Gastroesophageal sphincter (tissue), 4 donors: ENCODE data around the gene EMID1. TPM values are rescaled to one million over a fixed set of nuclear protein-coding genes. Genes with fewer than 3 reads are reported as not detected.

Source experiments
- ATAC-seq: fragments of 150-250 bp; one replicate; pipeline ENCODE4 v1.9.1; 2016; ENCODE audit warnings: mild to moderate bottlenecking, moderate library complexity
- H3K27ac ChIP-seq, 4 donors: fragments of 200-600 bp; sonication (generic) in 3 of 4; 1 replicate in 3 of 4; 2 replicates in 1 of 4; pipeline ENCODE4 v1.5.1; 2016 to 2019
- H3K27me3 ChIP-seq: fragments of 200-600 bp; sonication (generic); one replicate; pipeline ENCODE4 v1.5.1; 2019
- H3K36me3 ChIP-seq, 2 donors: fragments of 200-600 bp; sonication (generic); one replicate each; pipeline ENCODE4 v1.5.1; 2019; ENCODE audit warnings: control low read depth in 1 of 2
- H3K4me1 ChIP-seq, 3 donors: fragments of 200-600 bp; sonication (generic); 1 replicate in 2 of 3; 2 replicates in 1 of 3; pipeline ENCODE4 v1.5.1; 2016 to 2019; ENCODE audit warnings: control low read depth in 2 of 3
- H3K4me3 ChIP-seq, 2 donors: fragments of 200-600 bp; sonication (generic); one replicate each; pipeline ENCODE4 v1.5.1; 2019; ENCODE audit warnings: mild to moderate bottlenecking in 1 of 2, moderate library complexity in 1 of 2
- H3K9me3 ChIP-seq, 3 donors: fragments of 200-600 bp; sonication (generic); one replicate each; pipeline ENCODE4 v1.5.1; 2017 to 2019; ENCODE audit warnings: control low read depth in 2 of 3
- EP300 ChIP-seq: sonication (generic); formaldehyde crosslinking; IDR thresholded peaks from one replicate; pipeline ENCODE4 v1.6.1; 2017; ENCODE audit warnings: antibody characterized with exemption, mild to moderate bottlenecking
- POLR2A ChIP-seq, 2 donors: fragments of 450-650 bp; IDR thresholded peaks; one replicate each; pipeline ENCODE4 v1.6.1; 2017; ENCODE audit warnings: antibody characterized with exemption in 2 of 2, mild to moderate bottlenecking in 2 of 2, moderate library complexity in 1 of 2
- POLR2AphosphoS5 ChIP-seq: sonication (generic); formaldehyde crosslinking; IDR thresholded peaks from one replicate; pipeline ENCODE4 v1.6.1; 2017; ENCODE audit warnings: antibody characterized with exemption
- WGBS, 2 donors: methylation state at CpG; one replicate each; pipeline ENCODE4 v1.1.5; 2018; ENCODE audit warnings: low coverage in 1 of 2; 5-methylcytosine and 5-hydroxymethylcytosine counted together
- total RNA-seq, 4 donors: library from RNA; depleted of rRNA; stranded (reverse); fragments of >200 nt; gene quantifications; one replicate each; pipeline ENCODE4 v1.1.0, GENCODE V29; 2016
- TF ChIP-seq, protein P1 (sequence below), 4 experiments: fragments of 200-600 bp in 2 of 4; fragments of 450-650 bp in 2 of 4; sonication (generic) in 1 of 4; IDR thresholded peaks; one replicate each; pipeline ENCODE4 v1.5.1; 2017 to 2019; ENCODE audit warnings: antibody characterized with exemption in 4 of 4, mild to moderate bottlenecking in 2 of 4, moderate library complexity in 2 of 4

EMID1 gene
- total RNA-seq, 4 donors from 2014 or later, result 0.15 to 1.5 (median 0.69) TPM

DNA sequence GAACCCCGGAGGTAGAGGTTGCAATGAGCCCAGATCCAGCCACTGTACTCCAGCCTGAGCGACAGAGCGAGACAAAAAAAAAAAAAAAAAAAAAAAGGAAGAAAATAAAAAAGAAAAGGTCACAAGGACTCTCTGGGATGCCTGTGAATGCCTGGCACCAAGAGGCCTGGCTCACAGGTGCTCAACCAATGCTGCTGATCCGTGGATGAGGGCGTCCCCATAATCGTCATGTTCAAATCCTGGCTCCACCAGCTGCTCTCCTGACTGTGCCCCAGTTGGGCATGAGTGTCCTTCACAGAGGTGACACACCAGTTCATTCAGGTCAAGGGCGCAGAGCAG, 100.1 kb downstream of the EMID1 start:
- peak overlapping the region in 1 of 2 donors; percentile 95 for H3K4me3 ChIP-seq
- peaks cover 0 to 11% of the 10 kb centered on the region in 2 donors for H3K36me3 ChIP-seq
- ATAC-seq, result no peak
- 38 to 60% methylated on average over 1 to 3 of the region's 7 CpGs for WGBS, 2 donors
- no peaks in the 10 kb centered on the region for H3K27me3 ChIP-seq
- H3K4me1 ChIP-seq, result peaks cover 3 to 71% (median 43%) of the 10 kb centered on the region in 3 donors
- peak overlapping the region in 3 of 4 donors; percentile 92 to 97 (median 97) for H3K27ac ChIP-seq
- no peak for TF ChIP-seq POLR2A (IDR thresholded peaks at IDR 0.05)
- no peak for TF ChIP-seq POLR2AphosphoS5
- TF ChIP-seq, protein P1, sequence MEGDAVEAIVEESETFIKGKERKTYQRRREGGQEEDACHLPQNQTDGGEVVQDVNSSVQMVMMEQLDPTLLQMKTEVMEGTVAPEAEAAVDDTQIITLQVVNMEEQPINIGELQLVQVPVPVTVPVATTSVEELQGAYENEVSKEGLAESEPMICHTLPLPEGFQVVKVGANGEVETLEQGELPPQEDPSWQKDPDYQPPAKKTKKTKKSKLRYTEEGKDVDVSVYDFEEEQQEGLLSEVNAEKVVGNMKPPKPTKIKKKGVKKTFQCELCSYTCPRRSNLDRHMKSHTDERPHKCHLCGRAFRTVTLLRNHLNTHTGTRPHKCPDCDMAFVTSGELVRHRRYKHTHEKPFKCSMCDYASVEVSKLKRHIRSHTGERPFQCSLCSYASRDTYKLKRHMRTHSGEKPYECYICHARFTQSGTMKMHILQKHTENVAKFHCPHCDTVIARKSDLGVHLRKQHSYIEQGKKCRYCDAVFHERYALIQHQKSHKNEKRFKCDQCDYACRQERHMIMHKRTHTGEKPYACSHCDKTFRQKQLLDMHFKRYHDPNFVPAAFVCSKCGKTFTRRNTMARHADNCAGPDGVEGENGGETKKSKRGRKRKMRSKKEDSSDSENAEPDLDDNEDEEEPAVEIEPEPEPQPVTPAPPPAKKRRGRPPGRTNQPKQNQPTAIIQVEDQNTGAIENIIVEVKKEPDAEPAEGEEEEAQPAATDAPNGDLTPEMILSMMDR (IDR thresholded peaks at IDR 0.05), result no peak
- TF ChIP-seq EP300, result no peak
- H3K9me3 ChIP-seq, result no peaks in the 10 kb centered on the region

DNA sequence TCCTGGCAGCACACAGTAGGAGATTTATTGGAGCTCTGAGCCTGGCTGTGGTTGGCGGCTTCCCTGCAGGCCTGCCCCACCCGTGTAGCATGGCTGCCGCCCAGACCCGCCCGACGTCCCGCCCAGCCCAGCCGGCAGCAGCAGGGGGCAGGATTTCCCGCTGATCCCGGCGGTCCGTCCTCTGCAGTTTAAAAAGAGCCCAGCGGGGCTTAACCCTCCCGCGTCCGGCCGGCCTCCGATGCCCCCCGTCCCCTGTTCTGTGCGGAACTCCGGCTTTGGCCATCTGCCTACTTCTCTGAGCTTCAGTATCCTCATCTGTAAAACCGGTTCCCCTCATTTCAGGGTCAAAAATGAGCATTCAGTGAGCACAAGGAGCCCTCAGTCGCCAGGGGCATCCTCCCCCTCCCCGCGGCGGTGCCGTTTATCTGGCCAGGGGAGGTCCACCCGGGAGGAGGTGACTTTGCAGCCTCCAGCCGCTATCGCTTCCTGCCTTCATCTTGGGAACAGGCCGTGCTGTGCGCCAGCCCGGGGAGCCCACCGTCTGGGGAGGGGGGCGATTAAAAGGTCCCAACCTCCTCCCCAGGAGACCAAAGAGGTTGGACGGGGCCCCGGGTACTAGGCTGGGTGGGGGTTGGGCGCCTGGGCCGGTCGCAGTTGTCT, 100.6 kb downstream of the EMID1 start, which contains the start of gene GAS2L1:
Gene GAS2L1, plus strand, starts transcription at position 476 of the 660 bp plus-strand sequence. CDS start 1,456 bp downstream, outside the sequence.
- TF ChIP-seq POLR2AphosphoS5 (peak; percentile 53), POLR2A (IDR thresholded peaks at IDR 0.05) (no peak)
- TF ChIP-seq, protein P1 (IDR thresholded peaks at IDR 0.05), result peak in 3 of 4 experiments; percentile 79 to 94 (median 80)
- H3K9me3 ChIP-seq, result no peaks in the 10 kb centered on the region
- H3K36me3 ChIP-seq, result peaks cover 0 to 6% of the 10 kb centered on the region in 2 donors
- no peaks in the 10 kb centered on the region for H3K27me3 ChIP-seq
- H3K27ac ChIP-seq, result peak within 1 kb of the TSS; percentile 72 to 97 (median 94)
- H3K4me1 ChIP-seq, result peaks cover 3 to 76% (median 45%) of the 10 kb centered on the region in 3 donors
- H3K4me3 ChIP-seq, result peak within 1 kb of the TSS; percentile 76 to 95
- WGBS, 2 donors, result no CpG with 5 or more reads among the region's 40 CpGs
- peak; percentile 73 for ATAC-seq

DNA sequence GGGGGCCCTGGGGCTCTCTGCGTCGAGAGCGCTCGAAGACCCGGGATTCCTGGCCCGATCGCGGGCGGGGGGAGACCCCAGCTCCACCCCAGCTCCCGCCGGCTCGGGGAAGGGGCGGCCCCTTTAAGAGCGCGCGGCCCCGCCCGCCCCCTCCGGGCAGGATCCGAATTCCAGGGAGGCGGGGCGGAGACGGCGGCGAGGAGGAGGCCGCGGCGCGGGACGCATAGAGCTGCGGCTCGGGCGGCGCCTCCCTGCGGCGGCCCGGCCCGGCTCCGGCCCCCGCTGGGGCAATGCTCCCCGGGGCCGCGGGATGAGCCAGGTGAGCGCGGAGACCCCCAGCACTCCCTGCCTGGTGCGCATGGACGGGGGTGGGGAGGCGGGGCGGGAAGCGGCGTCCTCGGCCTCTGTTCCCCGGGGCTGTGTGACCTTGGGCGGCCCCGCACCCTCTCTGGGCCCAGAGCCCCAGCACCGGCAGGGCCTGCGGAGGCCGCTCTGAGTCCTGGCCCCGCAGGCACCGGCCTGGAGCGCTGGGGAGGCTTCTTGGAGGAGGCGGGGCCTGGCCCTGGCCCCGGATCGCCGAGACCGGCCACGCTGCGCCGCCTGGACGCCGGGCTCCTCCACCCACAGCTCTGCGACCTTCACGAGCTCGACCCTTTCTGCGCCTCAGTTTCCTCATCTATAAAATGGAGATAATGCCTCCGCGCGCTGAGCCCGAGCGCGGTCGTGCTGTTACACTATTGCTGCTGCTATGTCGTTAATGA, 101.3 kb downstream of the EMID1 start:
- TF ChIP-seq POLR2A (IDR thresholded peaks at IDR 0.05) (peak; percentile 69), EP300 (no peak), POLR2AphosphoS5 (peak; percentile 48)
- TF ChIP-seq, protein P1 (IDR thresholded peaks at IDR 0.05), result peak in 3 of 4 experiments; percentile 18 to 52 (median 31)
- Histone ChIP-seq H3K27me3 (no peaks in the 10 kb centered on the region), H3K36me3 (no peaks in the 10 kb centered on the region), H3K9me3 (no peaks in the 10 kb centered on the region), H3K27ac (peak overlapping the region; percentile 72 to 97 (median 94)), H3K4me3 (peak overlapping the region; percentile 76 to 95), H3K4me1 (peaks cover 3 to 79% (median 52%) of the 10 kb centered on the region in 3 donors)
- no CpG with 5 or more reads among the region's 83 CpGs for WGBS, 2 donors
- peak; percentile 71 for ATAC-seq

DNA sequence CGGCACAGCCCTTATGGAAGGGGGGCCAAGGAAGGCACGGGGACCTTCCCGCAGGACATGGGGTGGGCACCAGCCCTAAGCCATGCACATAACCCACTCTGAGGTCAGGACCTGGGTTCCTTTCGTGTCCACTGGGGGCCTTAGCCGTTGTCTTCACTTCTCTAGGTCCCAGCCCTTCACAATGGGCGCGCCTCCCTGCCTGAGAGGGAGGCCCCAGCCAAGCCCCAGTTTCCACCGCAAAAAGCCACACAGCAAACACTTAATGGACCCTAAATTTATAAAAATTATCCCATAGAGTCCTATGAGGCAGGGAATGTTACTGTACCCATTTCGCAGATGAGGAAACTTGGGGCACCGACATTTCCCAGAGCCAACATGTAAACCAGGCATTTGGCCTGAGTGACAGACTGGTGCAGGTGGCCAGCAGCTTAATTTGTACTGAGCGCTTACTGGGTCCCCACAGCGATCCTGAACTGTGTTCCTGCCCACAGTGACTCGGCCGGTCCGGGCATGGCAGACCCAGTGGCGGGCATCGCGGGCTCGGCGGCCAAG, 102.0 kb downstream of the EMID1 start:
- no peak for TF ChIP-seq POLR2AphosphoS5
- no peak for TF ChIP-seq POLR2A (IDR thresholded peaks at IDR 0.05)
- H3K4me3 ChIP-seq, result peak overlapping the region; percentile 76 to 95
- no peaks in the 10 kb centered on the region for H3K9me3 ChIP-seq
- no peaks in the 10 kb centered on the region for H3K27me3 ChIP-seq
- H3K27ac ChIP-seq, result peak overlapping the region; percentile 72 to 97 (median 94)
- no peak for ATAC-seq
- 0 to 54% methylated on average over 1 to 7 of the region's 20 CpGs for WGBS, 2 donors
- H3K4me1 ChIP-seq, result peaks cover 3 to 79% (median 51%) of the 10 kb centered on the region in 3 donors
- H3K36me3 ChIP-seq, result no peaks in the 10 kb centered on the region

DNA sequence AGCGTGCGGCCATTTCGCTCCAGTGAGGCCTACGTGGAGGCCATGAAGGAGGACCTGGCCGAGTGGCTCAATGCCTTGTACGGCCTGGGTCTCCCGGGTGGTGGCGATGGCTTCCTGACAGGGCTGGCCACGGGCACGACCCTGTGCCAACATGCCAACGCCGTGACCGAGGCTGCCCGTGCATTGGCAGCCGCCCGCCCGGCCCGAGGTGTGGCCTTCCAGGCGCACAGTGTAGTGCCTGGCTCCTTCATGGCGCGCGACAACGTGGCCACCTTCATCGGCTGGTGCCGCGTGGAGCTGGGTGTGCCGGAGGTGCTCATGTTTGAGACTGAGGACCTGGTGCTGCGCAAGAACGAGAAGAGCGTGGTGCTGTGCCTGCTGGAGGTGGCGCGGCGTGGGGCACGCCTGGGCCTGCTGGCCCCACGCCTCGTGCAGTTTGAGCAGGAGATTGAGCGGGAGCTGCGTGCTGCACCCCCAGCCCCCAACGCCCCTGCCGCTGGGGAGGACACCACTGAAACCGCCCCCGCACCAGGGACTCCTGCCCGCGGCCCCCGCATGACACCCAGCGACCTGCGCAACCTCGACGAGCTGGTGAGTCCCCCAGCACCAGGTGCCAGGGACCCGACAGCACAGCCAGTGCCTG, 102.6 kb downstream of the EMID1 start:
- no peak for TF ChIP-seq POLR2AphosphoS5
- TF ChIP-seq POLR2A (IDR thresholded peaks at IDR 0.05), result no peak
- no peak for TF ChIP-seq EP300
- TF ChIP-seq, protein P1 (IDR thresholded peaks at IDR 0.05), result no peak
- Histone ChIP-seq H3K4me1 (peaks cover 3 to 78% (median 48%) of the 10 kb centered on the region in 3 donors), H3K36me3 (no peaks in the 10 kb centered on the region), H3K9me3 (no peaks in the 10 kb centered on the region), H3K27ac (peak overlapping the region in 3 of 4 donors; percentile 92 to 97 (median 97)), H3K4me3 (peak overlapping the region in 1 of 2 donors; percentile 95), H3K27me3 (peaks cover 3% of the 10 kb centered on the region)
- no peak for ATAC-seq
- WGBS, 2 donors, result no CpG with 5 or more reads among the region's 50 CpGs
